Psoas muscle (tissue), 8 donors: ENCODE data around the gene MDC1. TPM values are rescaled to one million over a fixed set of nuclear protein-coding genes. Genes with fewer than 3 reads are reported as not detected.

Experiments
- ATAC-seq, 4 donors: fragments of 200-7000 bp; cut with Tn5 transposase; one replicate each; pipeline ENCODE4 v1.9.1; 2020; ENCODE audit warnings: moderate library complexity in 3 of 4, mild to moderate bottlenecking in 2 of 4
- DNase-seq, 2 donors: peaks; one replicate each; pipeline ENCODE4 v3.0.0-alpha.2; 2020
- H3K27ac ChIP-seq: fragments of 200-600 bp; one replicate; pipeline ENCODE4 v1.8.0; 2022
- H3K27me3 ChIP-seq, 3 donors: fragments of 200-600 bp in 1 of 3; one replicate each; pipeline versions ENCODE4 v1.6.1 to v1.8.0; 2013 to 2022; ENCODE audit warnings: low read length in 2 of 3, mild to moderate bottlenecking in 2 of 3, moderate library complexity in 1 of 3; ENCODE audit not compliant: insufficient read depth in 3 of 3
- H3K36me3 ChIP-seq, 2 donors: fragments of 200-600 bp in 1 of 2; one replicate each; pipeline versions ENCODE4 v1.6.1 to v1.8.0; 2013 to 2022; ENCODE audit warnings: low read depth in 1 of 2, mild to moderate bottlenecking in 1 of 2, moderate library complexity in 1 of 2; ENCODE audit not compliant: insufficient read depth in 1 of 2
- H3K4me1 ChIP-seq: fragments of 200-600 bp; one replicate; pipeline ENCODE4 v1.8.0; 2022
- H3K4me3 ChIP-seq: fragments of 200-600 bp; one replicate; pipeline ENCODE4 v1.8.0; 2022; ENCODE audit warnings: mild to moderate bottlenecking
- H3K9me3 ChIP-seq: fragments of 200-600 bp; one replicate; pipeline ENCODE4 v1.8.0; 2022
- WGBS, 3 donors: extraction: QIAGEN DNeasy Blood & Tissue Kit; methylation state at CpG; one replicate each; pipeline versions ENCODE4 v1.1.6 to v1.1.7; 2013; 5-methylcytosine and 5-hydroxymethylcytosine counted together
- intact Hi-C, 2 donors: fragments of 100-400 bp; cut with DNase I; formaldehyde crosslinking; loops; one replicate each; pipeline versions ENCODE4 v1.11.0 to v1.14.2; 2022
- polyA plus RNA-seq, 3 donors: library from polyadenylated mRNA; stranded (reverse); fragments of 200-250 nt; gene quantifications; one replicate each; pipeline ENCODE4 v1.2.3, GENCODE V29; 2013
- total RNA-seq, 4 donors: library from RNA; stranded (reverse); fragmentation: NEBNext Ultra II Directional in 2 of 4; extraction: Animal tissue kit (Norgen Biotek cat#: 25700) in 2 of 4; gene quantifications; one replicate each; pipeline versions ENCODE4 v1.2.1 to v1.2.4, GENCODE V29; 2021 to 2023
- TF ChIP-seq, protein P1 (sequence below): fragments of 200-600 bp; IDR thresholded peaks from one replicate; pipeline ENCODE4 v1.8.0; 2022; ENCODE audit warnings: antibody characterized with exemption
- donor health status: healthy with polysubstance abuse.
- donor health status: DM: no; HTN: no; CAD: no; lungs with moderate emphysema.
- donor health status: Bipolar disorder and iron deficiency.
- donor health status: healthy.
- donor health status: DM: yes; HTN: yes; CAD: no.
- donor health status: DM: no; HTN: no; CAD: no.
- donor health status: DM: no; HTN: no; CAD: no.
- donor health status: DM: yes; HTN: yes; CAD: no.

MDC1 gene
- total and polyA plus RNA-seq, 7 donors = 4.1 to 18.0 (median 12.7) TPM

DNA sequence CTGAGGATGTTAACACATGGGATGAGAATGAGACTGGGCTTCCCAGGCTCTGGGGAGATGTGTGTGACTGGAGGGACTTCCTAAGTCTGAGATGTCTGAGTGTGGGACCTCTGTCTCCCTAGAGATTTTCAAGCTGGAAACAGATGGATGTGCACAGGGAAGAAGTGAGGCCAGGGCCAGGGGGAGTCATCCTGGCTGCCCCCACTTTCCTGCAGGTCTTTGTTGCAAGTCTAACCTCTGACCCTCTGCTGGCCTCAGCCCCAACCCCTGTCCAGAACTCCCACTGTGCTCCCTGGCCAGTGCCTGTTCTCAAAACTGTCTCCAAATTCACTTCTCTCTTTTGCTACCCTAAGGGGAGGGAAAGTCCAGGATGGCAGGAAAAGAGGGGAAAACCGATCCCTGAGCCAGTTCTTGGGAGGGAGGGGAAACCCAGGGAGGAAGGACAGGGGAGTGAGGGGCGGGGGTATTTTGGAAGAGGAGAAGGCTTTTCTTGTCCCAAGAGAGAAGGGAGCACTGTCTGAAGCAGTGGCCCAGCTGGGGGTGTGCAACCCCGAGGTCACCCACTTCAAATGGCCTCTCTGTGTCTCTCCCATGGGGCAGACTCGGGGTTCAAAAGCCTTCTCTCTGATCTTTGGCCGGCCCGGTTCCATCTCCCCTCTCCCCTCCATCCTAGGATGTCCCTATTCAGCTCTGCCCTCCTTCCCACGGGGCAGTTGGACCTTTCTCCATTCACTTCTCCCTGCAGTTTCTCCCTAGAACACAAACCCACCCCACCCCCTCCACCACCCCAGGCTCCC is 33.7 kb downstream of the MDC1 start:
- Histone ChIP-seq H3K4me3 (peak overlapping the region; percentile 85), H3K36me3 (peaks cover 0 to 22% of the 10 kb centered on the region in 2 donors), H3K4me1 (peaks cover 15% of the 10 kb centered on the region), H3K27me3 (no peaks in the 10 kb centered on the region), H3K27ac (peak overlapping the region; percentile 77), H3K9me3 (no peaks in the 10 kb centered on the region)
- WGBS, 3 donors = 28 to 48% (median 44%) methylated on average over 7 of the region's 7 CpGs
- ATAC-seq (no peak), DNase-seq (peak in 1 of 2 donors; percentile 57)
- intact Hi-C loops = loop anchor here in 1 of 2 donors (10.0 kb wide), 1 partner anchor 401 kb away; no protein-coding TSS in a partner anchor
- TF ChIP-seq, protein P1, sequence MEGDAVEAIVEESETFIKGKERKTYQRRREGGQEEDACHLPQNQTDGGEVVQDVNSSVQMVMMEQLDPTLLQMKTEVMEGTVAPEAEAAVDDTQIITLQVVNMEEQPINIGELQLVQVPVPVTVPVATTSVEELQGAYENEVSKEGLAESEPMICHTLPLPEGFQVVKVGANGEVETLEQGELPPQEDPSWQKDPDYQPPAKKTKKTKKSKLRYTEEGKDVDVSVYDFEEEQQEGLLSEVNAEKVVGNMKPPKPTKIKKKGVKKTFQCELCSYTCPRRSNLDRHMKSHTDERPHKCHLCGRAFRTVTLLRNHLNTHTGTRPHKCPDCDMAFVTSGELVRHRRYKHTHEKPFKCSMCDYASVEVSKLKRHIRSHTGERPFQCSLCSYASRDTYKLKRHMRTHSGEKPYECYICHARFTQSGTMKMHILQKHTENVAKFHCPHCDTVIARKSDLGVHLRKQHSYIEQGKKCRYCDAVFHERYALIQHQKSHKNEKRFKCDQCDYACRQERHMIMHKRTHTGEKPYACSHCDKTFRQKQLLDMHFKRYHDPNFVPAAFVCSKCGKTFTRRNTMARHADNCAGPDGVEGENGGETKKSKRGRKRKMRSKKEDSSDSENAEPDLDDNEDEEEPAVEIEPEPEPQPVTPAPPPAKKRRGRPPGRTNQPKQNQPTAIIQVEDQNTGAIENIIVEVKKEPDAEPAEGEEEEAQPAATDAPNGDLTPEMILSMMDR = no peak

DNA sequence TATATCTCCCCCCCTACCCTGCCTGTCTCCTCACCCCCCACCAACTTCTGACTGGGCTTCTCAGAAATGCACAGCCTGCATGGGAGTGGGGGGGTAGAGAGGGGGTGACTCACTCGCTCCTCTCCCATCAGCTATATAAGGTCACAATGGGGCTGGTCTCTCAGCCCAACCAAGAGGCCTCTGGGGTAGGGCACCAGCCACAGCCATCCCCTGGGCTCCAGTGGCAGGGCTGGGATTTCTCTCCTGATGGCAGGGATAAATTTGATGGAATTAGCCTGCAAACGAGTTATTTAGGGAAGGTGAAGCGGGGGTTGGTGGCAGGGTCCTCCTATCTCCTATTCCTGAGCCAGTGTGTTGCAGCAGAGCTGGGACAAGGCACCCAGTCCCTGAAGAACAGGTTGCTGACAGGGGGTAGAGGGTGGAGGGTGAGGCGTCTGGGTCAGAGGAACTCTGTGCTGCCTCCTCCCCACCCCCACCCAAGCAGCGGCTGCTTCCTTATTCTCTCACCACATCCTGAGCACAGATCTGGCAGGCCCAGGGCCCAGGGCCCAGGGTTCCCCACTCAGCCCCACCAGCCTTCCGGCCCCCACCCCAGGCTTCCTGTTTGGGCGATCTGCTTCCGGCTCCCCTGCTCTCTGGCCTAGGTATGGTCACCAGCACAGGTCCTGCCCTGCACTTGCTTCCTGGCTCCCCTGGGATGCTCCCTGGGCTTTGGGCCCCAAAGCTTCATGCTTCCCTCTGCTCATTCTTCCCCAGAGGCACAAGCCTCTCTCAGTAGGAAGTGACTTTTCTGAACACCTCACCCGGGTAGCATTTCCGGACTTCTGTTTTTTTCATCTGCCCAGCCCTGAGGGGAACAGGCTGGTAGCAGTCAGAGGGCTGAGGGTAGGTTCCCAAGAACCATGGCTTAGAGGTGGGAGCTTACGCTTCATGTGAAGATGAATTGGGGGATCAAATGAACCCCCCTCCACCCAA is 34.7 kb downstream of the MDC1 start:
- Histone ChIP-seq H3K9me3 (no peaks in the 10 kb centered on the region), H3K4me1 (peaks cover 9% of the 10 kb centered on the region), H3K27ac (peak overlapping the region; percentile 77), H3K4me3 (peak overlapping the region; percentile 85), H3K27me3 (no peaks in the 10 kb centered on the region), H3K36me3 (peaks cover 0 to 32% of the 10 kb centered on the region in 2 donors)
- ATAC-seq (peak; percentile 2 to 43 (median 20)), DNase-seq (peak; percentile 84 to 89)
- intact Hi-C loops = loop anchor here in 1 of 2 donors (10.0 kb wide), 1 partner anchor 402 kb away; no protein-coding TSS in a partner anchor
- WGBS, 3 donors = 43 to 46% (median 44%) methylated on average over 8 to 11 of the region's 11 CpGs
- TF ChIP-seq, protein P1 = no peak

DNA sequence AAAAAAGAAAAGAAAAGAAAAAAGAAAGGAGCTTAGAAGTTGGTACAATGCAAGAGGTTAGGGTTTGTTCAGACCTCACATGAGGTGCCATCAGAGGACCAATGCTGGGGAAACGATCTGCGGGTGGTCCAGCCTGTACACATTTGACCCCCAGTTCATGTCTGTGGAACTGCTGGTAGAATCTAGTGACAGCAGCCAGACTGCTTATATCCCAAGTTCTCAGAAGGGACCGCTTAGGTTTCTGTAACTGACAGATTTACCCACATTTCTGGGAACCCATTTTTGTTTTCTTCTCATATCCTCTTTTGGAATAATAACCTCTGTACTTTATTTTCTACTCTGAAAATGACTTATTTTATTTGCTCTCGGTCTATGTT is 35.3 kb downstream of the MDC1 start:
- Histone ChIP-seq H3K27me3 (no peaks in the 10 kb centered on the region), H3K27ac (peak overlapping the region; percentile 77), H3K4me3 (peak overlapping the region; percentile 85), H3K4me1 (peaks cover 9% of the 10 kb centered on the region), H3K36me3 (peaks cover 5 to 39% of the 10 kb centered on the region in 2 donors), H3K9me3 (no peaks in the 10 kb centered on the region)
- TF ChIP-seq, protein P1 = no peak
- no peak for DNase-seq
- no peak for ATAC-seq
- 57 to 67% (median 59%) methylated on average over 4 of the region's 4 CpGs for WGBS, 3 donors
- intact Hi-C loops = loop anchor here in 1 of 2 donors (10.0 kb wide), 1 partner anchor 403 kb away; no protein-coding TSS in a partner anchor

DNA sequence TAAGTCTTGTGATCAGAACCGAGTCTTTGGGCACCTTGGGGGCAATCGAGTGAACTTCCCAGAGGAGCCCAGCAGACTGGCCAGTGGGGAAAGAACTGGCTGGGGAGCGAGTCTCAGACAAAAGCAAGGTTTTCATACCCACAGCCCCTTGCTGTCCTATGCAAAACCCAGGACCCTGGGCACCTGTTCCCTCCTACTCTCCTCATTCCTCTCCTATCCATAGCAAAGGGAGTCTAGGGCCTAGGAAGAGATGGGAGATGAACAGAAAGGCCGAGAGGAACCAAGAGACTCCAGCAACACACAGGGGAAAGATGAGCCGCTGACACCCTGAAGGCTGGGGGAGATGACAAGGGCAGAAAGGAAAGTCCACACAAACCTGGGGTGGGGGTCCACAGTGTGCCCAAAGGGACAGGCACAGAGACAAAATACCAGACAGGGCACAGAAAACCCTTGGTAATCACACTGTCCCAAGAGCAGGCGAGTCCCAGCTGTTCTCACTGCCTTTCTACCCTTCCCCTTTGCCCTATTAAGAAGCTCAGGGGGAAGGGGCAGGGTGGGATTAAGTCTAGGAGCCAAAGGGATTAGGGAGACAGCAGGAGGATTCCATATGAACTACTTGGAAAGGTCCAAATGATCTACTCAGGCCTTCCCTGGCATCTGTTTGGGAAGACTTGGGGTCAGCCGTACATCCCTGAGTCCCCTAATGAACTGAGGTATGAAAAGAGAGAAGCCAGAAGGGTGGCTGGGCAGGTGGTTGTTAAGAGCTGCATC is 37.1 kb downstream of the MDC1 start:
- Histone ChIP-seq H3K27me3 (no peaks in the 10 kb centered on the region), H3K36me3 (peaks cover 5 to 44% of the 10 kb centered on the region in 2 donors), H3K9me3 (no peaks in the 10 kb centered on the region), H3K4me3 (peak overlapping the region; percentile 85), H3K27ac (no peak overlapping the region), H3K4me1 (peaks cover 9% of the 10 kb centered on the region)
- ATAC-seq (no peak), DNase-seq (no peak)
- TF ChIP-seq, protein P1 = no peak
- WGBS, 3 donors = 73 to 77% (median 73%) methylated on average over 7 of the region's 7 CpGs
- intact Hi-C loops = loop anchor here (1.0 to 10.0 kb wide), 4 partner anchors 42 to 405 kb away; partner anchors contain the start of genes ABCF1 (in 1 of the 2) and DDR1 (in 1 of the 2)
